Stimulated activated CD8-positive, alpha-beta memory T cell treated with anti-CD3 and anti-CD28 coated beads, Interleukin-7, amount 100 ng/mL, for 1 hour (primary cell): ENCODE measurements around the gene BSN.

ENCODE experiments used
- DNase-seq, 2 donors: peaks; one replicate each; pipeline ENCODE4 v3.0.0-alpha.2; 2020; ENCODE audit warnings: low read depth in 2 of 2

BSN gene

DNA sequence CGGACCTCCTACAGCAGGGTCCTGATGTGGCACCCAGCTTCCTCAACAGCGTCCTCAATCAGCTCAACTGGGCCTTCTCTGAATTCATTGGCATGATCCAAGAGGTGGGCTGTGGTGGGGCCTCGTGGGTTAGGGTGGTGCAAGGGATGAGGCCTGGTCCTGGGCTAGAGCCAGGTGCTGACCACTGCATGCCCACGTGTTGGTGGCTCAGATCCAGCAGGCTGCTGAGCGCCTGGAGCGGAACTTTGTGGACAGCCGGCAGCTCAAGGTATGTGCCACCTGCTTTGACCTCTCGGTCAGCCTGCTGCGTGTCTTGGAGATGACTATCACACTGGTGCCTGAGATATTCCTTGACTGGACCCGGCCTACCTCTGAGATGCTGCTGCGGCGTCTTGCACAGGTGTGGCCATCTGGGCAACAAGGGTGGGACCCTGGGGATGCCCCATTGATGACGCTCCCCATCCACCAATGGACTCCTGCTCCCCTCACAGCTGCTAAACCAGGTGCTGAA lies 161.4 kb downstream of the BSN start:
- DNase-seq = no peak

GRCh38 chr3:49716169-49716568 lies 161.9 kb downstream of the BSN start:
- DNase-seq = no peak

GRCh38 chr3:49716691-49717210 lies 162.5 kb downstream of the BSN start:
- no peak for DNase-seq

- DNase-seq = no peak
These were observed 163.1 kb downstream of the BSN start for GRCh38 chr3:49717211-49717958.

- no peak for DNase-seq
These were observed 163.9 kb downstream of the BSN start for GRCh38 chr3:49717959-49718857.

GRCh38 chr3:49718858-49719213 lies 164.6 kb downstream of the BSN start:
- no peak for DNase-seq

DNA sequence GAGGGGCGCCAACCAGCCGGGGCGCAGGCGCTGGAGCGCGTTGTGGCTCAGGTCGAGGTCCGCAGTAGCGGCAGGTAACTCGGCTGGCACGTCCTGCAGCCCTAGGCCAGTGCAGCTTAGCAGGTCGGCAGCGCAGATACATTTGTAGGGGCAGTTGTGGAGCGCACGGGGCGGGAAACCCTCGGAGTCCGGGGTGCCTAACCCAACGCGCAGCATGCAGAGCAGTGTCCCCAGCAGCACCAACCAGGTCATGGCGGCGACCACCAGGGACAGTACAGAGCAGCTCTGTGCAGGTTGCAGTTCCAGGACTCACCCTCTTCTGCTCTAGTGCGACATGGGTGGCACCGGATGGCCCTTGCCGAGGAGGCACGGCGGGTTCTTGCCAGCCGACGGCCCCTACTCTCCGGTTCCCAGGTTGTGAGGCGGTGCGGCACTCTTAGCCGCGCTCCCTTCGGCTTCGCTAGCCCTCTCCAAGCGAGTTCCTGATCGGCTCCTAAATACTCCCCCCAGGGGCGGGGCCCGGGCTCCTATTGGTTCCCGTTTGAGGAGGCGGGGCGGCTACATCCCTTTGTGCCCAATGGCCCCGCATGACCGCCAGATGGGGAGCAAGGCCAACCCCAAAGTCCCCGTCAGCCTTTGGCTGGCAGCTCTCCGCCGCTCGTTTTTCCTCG lies 165.1 kb downstream of the BSN start, which contains the start of gene AMIGO3:
TSS of gene AMIGO3 (minus strand) at position 471 of the 671 bp plus-strand sequence. CDS start at position 252, 219 bp downstream.
- DNase-seq = peak; percentile 76 to 84
